ENCODE data around the gene PARP1.

DNA sequence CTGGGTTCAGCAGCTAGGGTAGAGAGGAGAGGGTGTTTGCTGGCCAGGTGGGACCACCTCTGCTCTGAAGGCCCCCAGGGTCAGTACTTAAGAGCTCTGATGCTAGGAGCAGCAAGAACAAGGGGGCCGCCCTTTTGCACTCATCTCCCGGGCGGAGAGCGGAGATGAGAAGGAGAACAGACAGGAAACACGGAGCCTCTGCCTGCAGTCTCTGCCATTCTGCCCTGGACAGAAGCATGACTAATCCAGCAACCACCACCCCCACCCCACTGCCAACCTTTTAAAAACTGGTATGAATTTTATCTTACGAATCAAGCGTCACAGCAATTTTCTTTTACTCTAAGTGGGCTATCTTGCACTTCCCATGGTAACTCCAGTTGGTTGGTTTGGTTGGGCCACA is 34.5 kb downstream of the PARP1 start:
- TF ChIP-seq EZH2phosphoT487 (IDR thresholded peaks at IDR 0.05; ENCODE audit: borderline replicate concordance) (no peak), YY1 (IDR thresholded peaks at IDR 0.05; ENCODE audit: extremely low read depth, insufficient replicate concordance, low read depth, low read length) (no peak), EZH2 (IDR thresholded peaks at IDR 0.05) (no peak), TCF7L2 (IDR thresholded peaks at IDR 0.05; ENCODE audit: borderline replicate concordance, extremely low read depth, insufficient read depth, insufficient read length) (no peak), CBX3 (IDR thresholded peaks at IDR 0.05; ENCODE audit: low read depth) (no peak), CEBPB (IDR thresholded peaks at IDR 0.05; ENCODE audit: low read depth) (no peak), ZFX (IDR thresholded peaks at IDR 0.05) (no peak), POLR2AphosphoS5 (IDR thresholded peaks at IDR 0.05; ENCODE audit: low read depth, low read length) (no peak), ELF1 (IDR thresholded peaks at IDR 0.05; ENCODE audit: borderline replicate concordance, low read depth) (no peak)
- TF ChIP-seq, protein P1, sequence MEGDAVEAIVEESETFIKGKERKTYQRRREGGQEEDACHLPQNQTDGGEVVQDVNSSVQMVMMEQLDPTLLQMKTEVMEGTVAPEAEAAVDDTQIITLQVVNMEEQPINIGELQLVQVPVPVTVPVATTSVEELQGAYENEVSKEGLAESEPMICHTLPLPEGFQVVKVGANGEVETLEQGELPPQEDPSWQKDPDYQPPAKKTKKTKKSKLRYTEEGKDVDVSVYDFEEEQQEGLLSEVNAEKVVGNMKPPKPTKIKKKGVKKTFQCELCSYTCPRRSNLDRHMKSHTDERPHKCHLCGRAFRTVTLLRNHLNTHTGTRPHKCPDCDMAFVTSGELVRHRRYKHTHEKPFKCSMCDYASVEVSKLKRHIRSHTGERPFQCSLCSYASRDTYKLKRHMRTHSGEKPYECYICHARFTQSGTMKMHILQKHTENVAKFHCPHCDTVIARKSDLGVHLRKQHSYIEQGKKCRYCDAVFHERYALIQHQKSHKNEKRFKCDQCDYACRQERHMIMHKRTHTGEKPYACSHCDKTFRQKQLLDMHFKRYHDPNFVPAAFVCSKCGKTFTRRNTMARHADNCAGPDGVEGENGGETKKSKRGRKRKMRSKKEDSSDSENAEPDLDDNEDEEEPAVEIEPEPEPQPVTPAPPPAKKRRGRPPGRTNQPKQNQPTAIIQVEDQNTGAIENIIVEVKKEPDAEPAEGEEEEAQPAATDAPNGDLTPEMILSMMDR (IDR thresholded peaks at IDR 0.05 in 2 of 3, conservative IDR thresholded peaks at IDR 0.05 in 1 of 3; ENCODE audit: borderline replicate concordance in 1 of 3, insufficient read depth in 1 of 3, low read depth in 2 of 3, low read length in 2 of 3): no peak
- TF ChIP-seq, protein P2, sequence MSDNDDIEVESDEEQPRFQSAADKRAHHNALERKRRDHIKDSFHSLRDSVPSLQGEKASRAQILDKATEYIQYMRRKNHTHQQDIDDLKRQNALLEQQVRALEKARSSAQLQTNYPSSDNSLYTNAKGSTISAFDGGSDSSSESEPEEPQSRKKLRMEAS (IDR thresholded peaks at IDR 0.05): no peak
- TF ChIP-seq, protein P3, sequence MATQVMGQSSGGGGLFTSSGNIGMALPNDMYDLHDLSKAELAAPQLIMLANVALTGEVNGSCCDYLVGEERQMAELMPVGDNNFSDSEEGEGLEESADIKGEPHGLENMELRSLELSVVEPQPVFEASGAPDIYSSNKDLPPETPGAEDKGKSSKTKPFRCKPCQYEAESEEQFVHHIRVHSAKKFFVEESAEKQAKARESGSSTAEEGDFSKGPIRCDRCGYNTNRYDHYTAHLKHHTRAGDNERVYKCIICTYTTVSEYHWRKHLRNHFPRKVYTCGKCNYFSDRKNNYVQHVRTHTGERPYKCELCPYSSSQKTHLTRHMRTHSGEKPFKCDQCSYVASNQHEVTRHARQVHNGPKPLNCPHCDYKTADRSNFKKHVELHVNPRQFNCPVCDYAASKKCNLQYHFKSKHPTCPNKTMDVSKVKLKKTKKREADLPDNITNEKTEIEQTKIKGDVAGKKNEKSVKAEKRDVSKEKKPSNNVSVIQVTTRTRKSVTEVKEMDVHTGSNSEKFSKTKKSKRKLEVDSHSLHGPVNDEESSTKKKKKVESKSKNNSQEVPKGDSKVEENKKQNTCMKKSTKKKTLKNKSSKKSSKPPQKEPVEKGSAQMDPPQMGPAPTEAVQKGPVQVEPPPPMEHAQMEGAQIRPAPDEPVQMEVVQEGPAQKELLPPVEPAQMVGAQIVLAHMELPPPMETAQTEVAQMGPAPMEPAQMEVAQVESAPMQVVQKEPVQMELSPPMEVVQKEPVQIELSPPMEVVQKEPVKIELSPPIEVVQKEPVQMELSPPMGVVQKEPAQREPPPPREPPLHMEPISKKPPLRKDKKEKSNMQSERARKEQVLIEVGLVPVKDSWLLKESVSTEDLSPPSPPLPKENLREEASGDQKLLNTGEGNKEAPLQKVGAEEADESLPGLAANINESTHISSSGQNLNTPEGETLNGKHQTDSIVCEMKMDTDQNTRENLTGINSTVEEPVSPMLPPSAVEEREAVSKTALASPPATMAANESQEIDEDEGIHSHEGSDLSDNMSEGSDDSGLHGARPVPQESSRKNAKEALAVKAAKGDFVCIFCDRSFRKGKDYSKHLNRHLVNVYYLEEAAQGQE (IDR thresholded peaks at IDR 0.05; ENCODE audit: low read depth): no peak
- TF ChIP-seq, protein P4, sequence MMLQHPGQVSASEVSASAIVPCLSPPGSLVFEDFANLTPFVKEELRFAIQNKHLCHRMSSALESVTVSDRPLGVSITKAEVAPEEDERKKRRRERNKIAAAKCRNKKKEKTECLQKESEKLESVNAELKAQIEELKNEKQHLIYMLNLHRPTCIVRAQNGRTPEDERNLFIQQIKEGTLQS (IDR thresholded peaks at IDR 0.05): no peak

Measured in HCT116 (cell line).